Measurements from ENCODE around the gene SERPINA1. TPM values are rescaled to one million over a fixed set of nuclear protein-coding genes. Genes with fewer than 3 reads are reported as not detected.

Gene SERPINA1
- total RNA-seq, 1 experiment from 2014 or later: 0.78 TPM

GRCh38 chr14:94346065-94346786, 42.2 kb downstream of the SERPINA1 start:
- DNase-seq (ENCODE audit: low spot score): peak; percentile 44

GRCh38 chr14:94345344-94346064, 42.9 kb downstream of the SERPINA1 start:
- DNase-seq (ENCODE audit: low spot score): peak; percentile 91

GRCh38 chr14:94344389-94344788, 44.0 kb downstream of the SERPINA1 start:
- no peak for DNase-seq (ENCODE audit: low spot score)

GRCh38 chr14:94343238-94344005, 45.0 kb downstream of the SERPINA1 start:
- no peak for DNase-seq (ENCODE audit: low spot score)

GRCh38 chr14:94342334-94342934, 46.0 kb downstream of the SERPINA1 start:
- peak; percentile 95 for DNase-seq (ENCODE audit: low spot score)

GRCh38 chr14:94341656-94342333, 46.6 kb downstream of the SERPINA1 start:
- DNase-seq (ENCODE audit: low spot score): no peak

GRCh38 chr14:94340533-94340932, 47.9 kb downstream of the SERPINA1 start:
- DNase-seq (ENCODE audit: low spot score): no peak

GRCh38 chr14:94338023-94338422, 50.4 kb downstream of the SERPINA1 start:
- no peak for DNase-seq (ENCODE audit: low spot score)

- peak; percentile 19 for DNase-seq (ENCODE audit: low spot score)
Observed at GRCh38 chr14:94337274-94337673, 51.1 kb downstream of the SERPINA1 start.

GRCh38 chr14:94334872-94335271, 53.5 kb downstream of the SERPINA1 start:
- no peak for DNase-seq (ENCODE audit: low spot score)

- no peak for DNase-seq (ENCODE audit: low spot score)
Observed at GRCh38 chr14:94332587-94332986, 55.8 kb downstream of the SERPINA1 start.

GRCh38 chr14:94332063-94332583, 56.3 kb downstream of the SERPINA1 start:
- no peak for DNase-seq (ENCODE audit: low spot score)

- DNase-seq (ENCODE audit: low spot score): no peak
Observed at GRCh38 chr14:94331462-94331861, 56.9 kb downstream of the SERPINA1 start.

- no peak for DNase-seq (ENCODE audit: low spot score)
Observed at GRCh38 chr14:94330857-94331256, 57.5 kb downstream of the SERPINA1 start.

- no peak for DNase-seq (ENCODE audit: low spot score)
Observed at GRCh38 chr14:94330432-94330831, 58.0 kb downstream of the SERPINA1 start.

- DNase-seq (ENCODE audit: low spot score): no peak
Observed at GRCh38 chr14:94329857-94330256, 58.5 kb downstream of the SERPINA1 start.

GRCh38 chr14:94328196-94328595, 60.2 kb downstream of the SERPINA1 start:
- DNase-seq (ENCODE audit: low spot score): no peak
